DND-41 (cell line): Measurements from ENCODE around the gene ARHGAP28.

Experiments used
- ATAC-seq: fragments of 200-7000 bp; cut with Tn5 transposase; 3 replicates; pipeline ENCODE4 v1.9.1; 2021; ENCODE audit warnings: low read depth; ENCODE audit not compliant: insufficient read depth
- DNase-seq: peaks from one replicate; pipeline ENCODE4 v3.0.0-alpha.2; 2020
- H2AFZ ChIP-seq: 2 replicates; pipeline ENCODE4 v1.6.0; 2012; ENCODE audit warnings: low read depth, low read length
- H3K27ac ChIP-seq: 2 replicates; pipeline ENCODE4 v1.5.1; 2012; ENCODE audit warnings: low read length, inconsistent platforms
- H3K27me3 ChIP-seq: fragments of 200-600 bp; sonication (generic); 2 replicates; pipeline ENCODE4 v1.6.0; 2012; ENCODE audit warnings: low read length, mild to moderate bottlenecking, inconsistent platforms; ENCODE audit not compliant: insufficient read depth, poor library complexity
- H3K36me3 ChIP-seq: 2 replicates; pipeline ENCODE4 v1.5.1; 2012; ENCODE audit warnings: low read length, inconsistent platforms; ENCODE audit not compliant: insufficient read depth
- H3K4me1 ChIP-seq: 2 replicates; pipeline ENCODE4 v1.5.1; 2012; ENCODE audit warnings: mild to moderate bottlenecking, low read length; ENCODE audit not compliant: insufficient read depth
- H3K4me2 ChIP-seq: 2 replicates; pipeline ENCODE4 v1.6.0; 2012; ENCODE audit warnings: mild to moderate bottlenecking, moderate library complexity, low read length, inconsistent platforms; ENCODE audit not compliant: insufficient read depth
- H3K4me3 ChIP-seq, 2 experiments: fragments of 200-600 bp in 1 of 2; shearing (Covaris generic) in 1 of 2; 2 replicates each; pipeline ENCODE4 v1.5.1; 2012 to 2016; ENCODE audit warnings: inconsistent platforms in 2 of 2, low read length in 2 of 2, mild to moderate bottlenecking in 2 of 2, low read depth in 1 of 2, moderate library complexity in 1 of 2
- H3K79me2 ChIP-seq: 2 replicates; pipeline ENCODE4 v1.6.0; 2012; ENCODE audit warnings: low read length, inconsistent platforms; ENCODE audit not compliant: insufficient read depth
- H3K9ac ChIP-seq: 2 replicates; pipeline ENCODE4 v1.6.0; 2012; ENCODE audit warnings: low read depth, mild to moderate bottlenecking, inconsistent platforms, low read length, moderate library complexity
- H3K9me3 ChIP-seq: 2 replicates; pipeline ENCODE4 v1.5.1; 2012; ENCODE audit warnings: low read length, moderate library complexity, mild to moderate bottlenecking, inconsistent platforms; ENCODE audit not compliant: insufficient read depth, severe bottlenecking
- H4K20me1 ChIP-seq: 2 replicates; pipeline ENCODE4 v1.6.0; 2012; ENCODE audit warnings: low read length; ENCODE audit not compliant: insufficient read depth
- EZH2 ChIP-seq: IDR thresholded peaks from 3 replicates; pipeline ENCODE4 v1.6.1; 2012; ENCODE audit warnings: borderline replicate concordance, low read depth, mild to moderate bottlenecking, moderate library complexity, low read length, inconsistent platforms; ENCODE audit not compliant: severe bottlenecking
- TF ChIP-seq, protein P1 (sequence below): IDR thresholded peaks from 2 replicates; pipeline ENCODE4 v1.5.1; 2012; ENCODE audit warnings: borderline replicate concordance, low read length, moderate library complexity, mild to moderate bottlenecking; ENCODE audit not compliant: poor library complexity, severe bottlenecking; ENCODE audit errors: extremely low read depth

ARHGAP28 gene

GRCh38 chr18:6943143-6943542 is 213.6 kb downstream of the ARHGAP28 start:
- Histone ChIP-seq H3K9me3 (no peaks in the 10 kb centered on the region), H3K4me3 (no peak overlapping the region), H3K27me3 (no peaks in the 10 kb centered on the region), H3K4me2 (no peak overlapping the region), H3K27ac (no peak overlapping the region), H3K4me1 (no peaks in the 10 kb centered on the region), H4K20me1 (no peaks in the 10 kb centered on the region), H3K36me3 (no peaks in the 10 kb centered on the region), H3K9ac (no peak overlapping the region), H2AFZ (no peak overlapping the region), H3K79me2 (no peaks in the 10 kb centered on the region)
- TF ChIP-seq EZH2, result no peak
- TF ChIP-seq, protein P1, sequence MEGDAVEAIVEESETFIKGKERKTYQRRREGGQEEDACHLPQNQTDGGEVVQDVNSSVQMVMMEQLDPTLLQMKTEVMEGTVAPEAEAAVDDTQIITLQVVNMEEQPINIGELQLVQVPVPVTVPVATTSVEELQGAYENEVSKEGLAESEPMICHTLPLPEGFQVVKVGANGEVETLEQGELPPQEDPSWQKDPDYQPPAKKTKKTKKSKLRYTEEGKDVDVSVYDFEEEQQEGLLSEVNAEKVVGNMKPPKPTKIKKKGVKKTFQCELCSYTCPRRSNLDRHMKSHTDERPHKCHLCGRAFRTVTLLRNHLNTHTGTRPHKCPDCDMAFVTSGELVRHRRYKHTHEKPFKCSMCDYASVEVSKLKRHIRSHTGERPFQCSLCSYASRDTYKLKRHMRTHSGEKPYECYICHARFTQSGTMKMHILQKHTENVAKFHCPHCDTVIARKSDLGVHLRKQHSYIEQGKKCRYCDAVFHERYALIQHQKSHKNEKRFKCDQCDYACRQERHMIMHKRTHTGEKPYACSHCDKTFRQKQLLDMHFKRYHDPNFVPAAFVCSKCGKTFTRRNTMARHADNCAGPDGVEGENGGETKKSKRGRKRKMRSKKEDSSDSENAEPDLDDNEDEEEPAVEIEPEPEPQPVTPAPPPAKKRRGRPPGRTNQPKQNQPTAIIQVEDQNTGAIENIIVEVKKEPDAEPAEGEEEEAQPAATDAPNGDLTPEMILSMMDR, result no peak
- DNase-seq (no peak), ATAC-seq (no peak)

- H3K4me1 ChIP-seq, result no peaks in the 10 kb centered on the region
- no peaks in the 10 kb centered on the region for H3K36me3 ChIP-seq
- H3K9me3 ChIP-seq, result no peaks in the 10 kb centered on the region
- no peaks in the 10 kb centered on the region for H3K79me2 ChIP-seq
- DNase-seq, result no peak
- no peak for TF ChIP-seq EZH2
- TF ChIP-seq, protein P1, result no peak
- H3K4me2 ChIP-seq, result no peak overlapping the region
- no peaks in the 10 kb centered on the region for H4K20me1 ChIP-seq
- H2AFZ ChIP-seq, result no peak overlapping the region
- H3K27ac ChIP-seq, result no peak overlapping the region
- H3K4me3 ChIP-seq, result no peak overlapping the region
- no peak for ATAC-seq
- no peak overlapping the region for H3K9ac ChIP-seq
- H3K27me3 ChIP-seq, result no peaks in the 10 kb centered on the region
Observed at GRCh38 chr18:6947338-6948030, 218.0 kb downstream of the ARHGAP28 start.

- ATAC-seq, result no peak
- Histone ChIP-seq H3K4me2 (no peak overlapping the region), H3K9ac (no peak overlapping the region), H3K4me1 (no peaks in the 10 kb centered on the region), H3K4me3 (no peak overlapping the region), H3K36me3 (no peaks in the 10 kb centered on the region), H4K20me1 (no peaks in the 10 kb centered on the region), H3K27me3 (no peaks in the 10 kb centered on the region), H3K9me3 (peaks cover 4% of the 10 kb centered on the region), H3K27ac (no peak overlapping the region), H3K79me2 (no peaks in the 10 kb centered on the region), H2AFZ (no peak overlapping the region)
- TF ChIP-seq, protein P1, result no peak
- TF ChIP-seq EZH2, result no peak
- no peak for DNase-seq
Observed at GRCh38 chr18:6948281-6949055, 219.0 kb downstream of the ARHGAP28 start.
